Omental fat pad (tissue), 4 donors: ENCODE results near the gene TNS1. TPM values are rescaled to one million over a fixed set of nuclear protein-coding genes. Genes with fewer than 3 reads are reported as not detected.

Source experiments
- ATAC-seq: fragments of 150-250 bp; one replicate; pipeline ENCODE4 v1.9.1; 2016; ENCODE audit warnings: mild to moderate bottlenecking, moderate library complexity; ENCODE audit not compliant: low FRiP score
- DNase-seq: peaks from one replicate; pipeline ENCODE4 v3.0.0-alpha.2; 2019; ENCODE audit warnings: low spot score
- CTCF ChIP-seq, 3 donors: fragments of 450-650 bp; IDR thresholded peaks; one replicate each; pipeline ENCODE4 v1.5.1; 2016 to 2017; ENCODE audit warnings: antibody characterized with exemption in 3 of 3, mild to moderate bottlenecking in 3 of 3, moderate library complexity in 2 of 3
- total RNA-seq, 4 donors: library from RNA; depleted of rRNA; stranded (reverse); fragments of >200 nt; gene quantifications; one replicate each; pipeline ENCODE4 v1.1.0, GENCODE V29; 2016

TNS1 gene
- total RNA-seq, 4 donors from 2014 or later: 135 to 453 (median 361) TPM

- ATAC-seq (no peak), DNase-seq (no peak)
- TF ChIP-seq CTCF (IDR thresholded peaks at IDR 0.05): no peak
Measured at GRCh38 chr2:217939629-217940245, 63.1 kb downstream of the TNS1 start.

DNA sequence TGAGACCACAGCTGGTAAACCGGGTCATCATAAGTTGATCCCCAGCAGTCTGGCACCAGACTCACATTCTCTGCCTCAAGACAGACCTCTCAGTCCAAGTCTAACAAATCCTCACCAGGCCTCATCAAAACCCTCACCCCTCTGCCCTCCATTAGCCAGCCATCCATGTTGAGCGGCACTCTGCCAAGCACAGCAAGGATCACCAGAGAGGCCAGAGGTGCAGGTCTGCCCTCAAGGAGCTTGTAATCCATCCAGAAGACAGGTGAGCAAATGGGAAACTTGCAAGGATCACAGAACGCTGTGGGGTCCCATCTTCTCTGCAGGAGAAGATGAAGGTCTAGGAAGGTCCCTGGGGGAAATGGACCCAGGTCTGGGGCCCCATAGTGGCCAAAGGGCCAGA lies 63.6 kb downstream of the TNS1 start:
- DNase-seq: no peak
- ATAC-seq: no peak
- TF ChIP-seq CTCF (IDR thresholded peaks at IDR 0.05): no peak

GRCh38 chr2:217938036-217938435 lies 64.8 kb downstream of the TNS1 start:
- DNase-seq: no peak
- no peak for TF ChIP-seq CTCF (IDR thresholded peaks at IDR 0.05)
- no peak for ATAC-seq

- DNase-seq: no peak
- ATAC-seq: no peak
- no peak for TF ChIP-seq CTCF (IDR thresholded peaks at IDR 0.05)
Measured at GRCh38 chr2:217937446-217937845, 65.3 kb downstream of the TNS1 start.

GRCh38 chr2:217936952-217937351 lies 65.8 kb downstream of the TNS1 start:
- no peak for TF ChIP-seq CTCF (IDR thresholded peaks at IDR 0.05)
- no peak for ATAC-seq

DNA sequence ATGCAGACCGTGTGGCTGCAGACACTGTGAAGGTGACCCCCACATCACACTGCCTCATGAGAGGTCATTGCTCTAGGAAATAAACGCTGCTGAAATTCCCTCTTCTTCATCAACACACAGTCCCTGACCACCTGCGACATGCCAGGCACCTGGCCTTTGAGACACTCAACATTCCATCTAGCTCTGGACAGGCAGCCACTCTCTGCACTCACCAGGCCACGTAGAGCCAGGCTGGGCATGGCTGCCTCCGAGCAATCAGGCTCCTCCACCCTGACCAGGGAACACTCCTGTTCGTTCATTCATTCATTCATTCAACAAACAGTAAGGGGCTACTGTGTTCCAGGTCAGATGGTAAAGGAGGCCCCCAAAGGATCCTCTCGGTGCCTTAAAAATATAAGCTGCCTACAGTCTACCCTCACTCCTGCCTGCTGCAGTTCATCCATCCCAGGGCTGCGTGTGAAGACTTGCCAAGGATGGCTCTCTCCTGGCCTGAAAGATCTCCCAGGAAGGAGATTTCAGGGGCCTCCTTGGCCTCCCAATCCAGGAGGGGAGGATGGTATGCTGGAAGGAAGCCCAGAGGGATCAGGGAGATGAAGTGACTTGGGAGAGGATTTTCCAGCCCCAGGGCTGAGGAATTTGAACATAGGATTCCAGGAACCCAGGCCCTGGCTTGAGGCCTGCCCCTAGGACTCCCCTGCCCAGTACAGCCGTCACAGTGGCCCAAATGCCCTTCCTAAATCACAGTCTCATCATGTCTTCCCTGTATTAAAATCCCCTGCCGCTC lies 66.7 kb downstream of the TNS1 start:
- no peak for TF ChIP-seq CTCF (IDR thresholded peaks at IDR 0.05)
- DNase-seq (no peak), ATAC-seq (no peak)

More at GRCh38 chr2:217936952-217937351, 65.8 kb downstream of the TNS1 start:
- no peak for DNase-seq
